GM13976 (cell line): ENCODE data around the gene KCNIP1.

Experiments used
- DNase-seq: peaks from one replicate; pipeline ENCODE4 v3.0.0; 2012; ENCODE audit warnings: low spot score
- CTCF ChIP-seq: IDR thresholded peaks from 2 replicates; pipeline ENCODE4 v1.5.1; 2012; ENCODE audit warnings: borderline replicate concordance, mild to moderate bottlenecking; ENCODE audit not compliant: insufficient read depth; ENCODE audit errors: extremely low read depth, missing control alignments, control extremely low read depth
- in situ Hi-C: fragments of 300-500 bp; cut with MboI; formaldehyde crosslinking; loops from one replicate; pipeline ENCODE4 v1.12.0; 2022; ENCODE audit warnings: low sequenced_read_pairs, mixed read lengths, inconsistent platforms; ENCODE audit not compliant: unreplicated experiment

Gene KCNIP1

GRCh38 chr5:170469414-170469813, 34.4 kb upstream of the KCNIP1 start:
- TF ChIP-seq CTCF = no peak
- in situ Hi-C loops = no loop called here
- DNase-seq = no peak

- in situ Hi-C loops = no loop called here
- no peak for TF ChIP-seq CTCF
- no peak for DNase-seq
Measured at GRCh38 chr5:170470275-170470674, 33.5 kb upstream of the KCNIP1 start.

- in situ Hi-C loops = no loop called here
- no peak for DNase-seq
- no peak for TF ChIP-seq CTCF
Measured at GRCh38 chr5:170470808-170471404, 32.9 kb upstream of the KCNIP1 start.

- in situ Hi-C loops = no loop called here
- no peak for DNase-seq
- no peak for TF ChIP-seq CTCF
Measured at GRCh38 chr5:170471551-170472178, 32.2 kb upstream of the KCNIP1 start.

- no peak for TF ChIP-seq CTCF
- DNase-seq = no peak
- in situ Hi-C loops = no loop called here
Measured at GRCh38 chr5:170473642-170474041, 30.2 kb upstream of the KCNIP1 start.

GRCh38 chr5:170474489-170475274, 29.1 kb upstream of the KCNIP1 start:
- no peak for DNase-seq
- TF ChIP-seq CTCF = no peak
- in situ Hi-C loops = no loop called here
